Daoy (cell line): ENCODE data around the gene SERPINB13. TPM values are rescaled to one million over a fixed set of nuclear protein-coding genes. Genes with fewer than 3 reads are reported as not detected.
"Not testable (repeated sequence)": the region's sequence is repeated elsewhere in the genome, so short reads cannot be mapped to it uniquely, and the experiment has no call there.

Experiments
- DNase-seq: peaks from one replicate; pipeline ENCODE4 v3.0.0-alpha.2; 2015; ENCODE audit warnings: low read depth
- total RNA-seq: library from RNA; depleted of rRNA; stranded (reverse); fragments of >200 nt; shearing (Covaris generic); gene quantifications from 2 replicates; pipeline ENCODE4 v1.2.3, GENCODE V29; 2014

The SERPINB13 gene
- total RNA-seq, 1 experiment from 2014 or later: not detected

- no peak for DNase-seq
Observed at GRCh38 chr18:63590373-63590772, 3.2 kb downstream of the SERPINB13 start.

DNA sequence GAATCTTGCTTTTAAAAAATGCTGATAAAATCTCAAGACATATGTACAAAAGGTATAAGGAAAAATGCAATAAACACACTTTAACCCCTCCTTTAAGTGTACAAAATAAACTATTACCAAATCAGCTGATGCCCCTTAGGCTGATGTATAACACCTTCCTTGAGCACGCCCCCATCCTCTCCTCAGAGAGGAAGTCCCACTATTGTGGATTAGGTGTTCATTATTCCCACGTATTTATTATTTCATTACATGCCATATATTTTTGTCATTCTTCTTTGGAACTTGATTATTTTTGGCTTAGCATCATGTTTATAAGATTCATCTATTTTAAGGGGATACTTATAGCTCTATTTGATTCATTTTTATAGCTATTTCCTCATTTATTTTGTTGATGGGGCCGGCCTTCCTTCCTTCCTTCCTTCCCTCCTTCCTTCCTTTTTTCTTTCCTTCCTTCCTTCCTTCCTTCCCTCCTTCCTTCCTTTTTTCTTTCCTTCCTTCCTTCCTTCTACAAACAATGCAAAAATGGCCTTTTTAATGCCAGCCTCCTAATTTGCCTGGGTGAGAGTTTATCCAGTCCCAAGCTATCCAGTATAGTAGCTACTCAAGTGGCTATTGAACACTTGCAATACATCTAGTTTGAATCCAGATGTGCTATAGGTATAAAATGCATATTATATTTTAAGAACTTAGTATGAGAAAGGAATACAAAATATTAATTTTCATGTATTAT is 4.0 kb downstream of the SERPINB13 start:
- no peak for DNase-seq

DNA sequence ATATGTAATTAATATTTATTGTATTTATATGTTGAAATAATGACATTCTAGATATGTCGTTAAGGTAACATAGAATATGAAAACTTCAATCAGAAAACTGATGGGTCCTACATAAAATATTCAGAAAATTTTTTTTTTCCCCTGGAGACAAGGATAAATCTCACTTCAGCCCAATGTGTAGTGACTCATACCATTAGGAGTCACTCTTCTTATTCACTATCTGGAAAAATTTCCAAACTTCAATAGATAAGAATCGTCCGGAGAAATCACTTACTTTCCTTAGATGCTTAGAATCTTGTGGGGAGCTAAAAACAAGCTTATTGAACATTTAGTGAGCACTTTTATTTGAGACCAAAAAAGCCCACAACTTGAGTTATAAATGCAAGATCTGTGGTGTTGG is 4.6 kb downstream of the SERPINB13 start:
- no peak for DNase-seq

- no peak for DNase-seq
Observed at GRCh38 chr18:63592471-63592870, 5.3 kb downstream of the SERPINB13 start.

GRCh38 chr18:63596964-63597363 is 9.8 kb downstream of the SERPINB13 start:
- DNase-seq: no peak

GRCh38 chr18:63603355-63603754 is 16.2 kb downstream of the SERPINB13 start:
- no peak for DNase-seq

DNA sequence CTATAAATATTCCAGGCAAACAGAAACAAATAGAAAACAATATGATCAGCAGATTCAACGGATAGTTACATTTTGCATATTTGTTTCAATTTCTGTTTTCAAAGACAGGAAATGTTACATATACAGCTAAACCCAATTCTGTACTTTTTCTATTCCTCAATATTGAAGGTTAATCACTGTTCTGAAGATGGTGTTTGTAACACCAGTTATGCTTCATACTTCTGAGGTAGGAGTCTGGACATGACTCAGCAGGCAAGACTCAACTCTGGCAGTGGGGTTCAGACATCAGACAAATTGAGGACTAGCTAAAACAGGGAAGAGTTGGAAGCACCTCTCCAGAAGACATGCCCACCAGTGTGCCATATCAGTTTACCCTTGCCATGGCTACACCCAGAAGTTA is 16.6 kb downstream of the SERPINB13 start:
- no peak for DNase-seq

DNA sequence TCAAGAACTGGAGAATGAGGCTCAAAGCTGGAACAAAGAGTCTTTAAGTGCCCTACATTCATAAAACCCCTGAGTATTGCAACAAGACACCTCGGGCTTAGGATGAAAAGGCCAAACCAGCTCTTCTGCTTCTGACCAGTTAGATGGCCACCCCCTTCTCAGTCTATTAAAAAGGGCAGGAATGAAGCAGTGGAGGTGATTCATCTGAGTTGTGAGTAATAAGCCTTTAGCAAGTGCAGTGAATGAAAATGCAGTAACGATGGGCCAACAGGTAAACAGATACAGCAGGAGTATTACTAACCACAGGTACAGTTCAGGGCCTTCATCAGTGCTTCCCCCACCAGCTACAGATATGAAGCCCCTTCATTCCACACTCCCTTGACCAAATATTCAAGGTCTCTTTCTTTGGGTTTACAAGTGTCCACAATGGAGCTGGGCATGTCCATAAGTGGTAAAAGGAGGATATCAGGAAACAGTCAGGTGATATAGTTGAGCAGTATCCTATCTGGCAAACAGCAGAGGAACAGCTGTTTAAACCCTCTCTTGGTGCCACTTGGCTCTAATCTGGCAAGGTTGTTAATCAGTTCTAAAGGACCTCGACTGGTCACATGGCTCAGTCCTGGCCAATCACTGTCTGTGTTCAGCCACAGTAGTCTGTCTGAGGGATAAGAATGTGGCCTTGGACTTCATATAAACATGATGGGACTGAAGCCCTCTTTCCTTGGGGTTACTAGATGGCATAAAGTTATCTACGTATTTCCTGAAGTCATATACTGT is 17.8 kb downstream of the SERPINB13 start:
- DNase-seq: no peak

- no peak for DNase-seq
Observed at GRCh38 chr18:63606526-63606925, 19.4 kb downstream of the SERPINB13 start.

DNA sequence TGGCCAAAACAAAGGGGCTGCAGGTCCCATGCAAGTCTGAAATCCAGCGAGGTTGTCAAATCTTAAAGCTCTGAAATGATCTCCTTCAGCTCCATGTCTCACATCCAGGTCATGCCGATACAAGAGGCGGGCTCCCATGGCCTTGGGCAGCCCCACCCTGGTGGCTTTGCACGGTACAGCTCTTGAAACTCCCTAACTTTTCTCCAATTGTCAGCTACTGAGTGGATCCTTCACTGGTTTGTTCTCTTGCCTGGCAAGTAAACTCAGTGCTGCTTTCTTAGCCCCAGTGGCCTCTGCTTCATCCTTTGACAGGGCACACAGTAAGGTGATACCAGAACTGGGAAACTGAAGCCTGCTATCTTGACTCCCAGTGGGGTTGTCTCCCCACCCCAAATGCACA is 26.3 kb downstream of the SERPINB13 start:
- no peak for DNase-seq

GRCh38 chr18:63617049-63617914 is 30.1 kb downstream of the SERPINB13 start:
- no peak for DNase-seq

DNA sequence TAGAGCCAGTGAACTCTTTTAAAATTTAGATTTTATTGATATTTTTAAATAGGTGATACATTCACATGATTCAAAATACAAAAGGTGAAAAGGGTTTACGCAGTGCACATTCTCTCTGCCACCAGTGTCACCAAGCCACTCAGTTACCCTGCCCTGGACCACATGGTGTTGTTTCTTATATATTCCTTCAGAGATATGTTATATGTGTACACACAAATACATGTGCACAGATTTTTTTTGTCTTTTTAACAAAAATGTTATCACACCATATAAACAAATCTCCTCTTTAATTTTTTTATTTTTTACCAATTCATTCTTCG is 30.7 kb downstream of the SERPINB13 start:
- no peak for DNase-seq

GRCh38 chr18:63619661-63620060 is 32.5 kb downstream of the SERPINB13 start:
- no peak for DNase-seq

DNA sequence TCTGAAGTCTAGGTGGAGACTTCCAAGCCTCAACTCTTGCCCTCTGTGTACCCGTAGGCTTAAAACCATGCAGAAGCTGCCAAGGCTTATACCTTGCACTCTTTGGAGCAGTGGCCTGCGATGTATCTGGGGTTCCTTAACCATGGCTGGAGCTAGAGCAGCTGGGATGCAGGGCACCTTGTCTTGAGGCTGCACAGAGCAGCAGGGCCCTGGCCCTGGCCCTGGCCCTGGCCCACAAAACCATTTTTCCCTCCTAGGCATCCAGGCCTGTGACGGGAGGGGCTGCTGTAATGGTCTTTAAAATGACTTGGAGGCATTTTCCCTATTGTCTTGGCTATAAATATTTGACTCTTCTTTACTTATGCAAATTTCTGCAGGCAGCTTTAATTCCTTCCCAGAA is 37.7 kb downstream of the SERPINB13 start:
- DNase-seq: no peak

DNA sequence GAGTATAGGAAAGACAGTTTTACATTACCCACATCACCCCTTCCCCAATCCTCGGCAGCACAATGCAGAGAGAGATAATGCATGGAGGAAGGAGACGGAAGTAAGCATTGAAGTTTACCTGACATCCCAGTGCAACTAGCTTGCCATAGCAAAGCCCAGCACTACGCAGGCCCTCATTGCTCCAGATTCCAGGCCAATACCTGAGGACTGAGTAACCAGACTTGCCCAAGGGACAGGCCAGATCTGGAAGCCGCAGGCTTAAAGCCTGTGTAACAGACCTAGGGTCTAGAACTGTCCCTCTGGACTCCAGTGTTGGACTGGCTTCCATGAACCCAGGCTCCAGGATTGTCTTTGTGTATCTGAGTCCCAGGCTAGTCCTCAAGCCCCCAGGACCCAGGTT is 39.3 kb downstream of the SERPINB13 start:
- DNase-seq: no peak

DNA sequence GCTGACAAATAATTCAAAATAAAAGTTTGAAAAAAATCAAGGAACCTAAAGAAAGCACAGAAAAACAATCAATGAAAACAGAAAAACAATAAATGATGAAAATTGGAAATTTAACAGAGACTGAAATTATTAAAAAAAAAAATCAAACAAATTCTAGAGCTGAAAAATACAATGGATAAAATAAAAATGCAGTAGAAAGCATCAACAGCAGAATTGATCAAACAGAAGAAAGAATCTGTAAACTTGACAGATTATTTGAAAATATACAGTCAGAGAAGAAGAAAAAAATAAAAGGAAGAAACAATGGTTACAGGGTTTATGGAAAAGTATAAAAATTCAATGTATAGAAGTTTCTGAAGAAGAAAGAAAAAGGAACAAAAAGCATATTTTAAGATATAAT is 40.7 kb downstream of the SERPINB13 start:
- no peak for DNase-seq

- no peak for DNase-seq
Observed at GRCh38 chr18:63637703-63638102, 50.6 kb downstream of the SERPINB13 start.

DNA sequence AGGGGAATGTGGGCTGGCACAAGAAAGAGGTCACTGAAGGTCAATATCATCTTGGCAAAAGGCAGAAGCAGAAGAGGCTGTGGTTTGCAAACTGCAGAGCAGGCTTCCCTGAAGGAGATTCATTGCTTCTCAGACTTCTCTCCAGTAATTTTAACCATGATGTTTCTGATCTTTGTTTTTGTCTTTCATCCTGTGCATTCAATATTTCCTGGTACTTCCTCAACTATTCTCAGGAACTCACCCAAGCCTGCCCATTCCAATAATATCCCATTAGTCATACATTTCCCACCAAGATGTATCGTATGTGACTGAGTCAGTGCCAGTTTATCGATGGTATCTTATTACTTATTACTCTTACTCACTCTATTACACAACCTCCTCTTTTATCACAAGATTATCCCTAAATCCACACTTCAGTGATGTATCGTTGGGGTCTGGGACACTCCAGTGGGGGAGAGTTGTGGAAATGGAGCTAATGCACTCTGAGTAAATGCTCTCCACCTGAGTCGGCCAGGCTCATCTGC is 54.1 kb downstream of the SERPINB13 start:
- not testable (repeated sequence) for DNase-seq

DNA sequence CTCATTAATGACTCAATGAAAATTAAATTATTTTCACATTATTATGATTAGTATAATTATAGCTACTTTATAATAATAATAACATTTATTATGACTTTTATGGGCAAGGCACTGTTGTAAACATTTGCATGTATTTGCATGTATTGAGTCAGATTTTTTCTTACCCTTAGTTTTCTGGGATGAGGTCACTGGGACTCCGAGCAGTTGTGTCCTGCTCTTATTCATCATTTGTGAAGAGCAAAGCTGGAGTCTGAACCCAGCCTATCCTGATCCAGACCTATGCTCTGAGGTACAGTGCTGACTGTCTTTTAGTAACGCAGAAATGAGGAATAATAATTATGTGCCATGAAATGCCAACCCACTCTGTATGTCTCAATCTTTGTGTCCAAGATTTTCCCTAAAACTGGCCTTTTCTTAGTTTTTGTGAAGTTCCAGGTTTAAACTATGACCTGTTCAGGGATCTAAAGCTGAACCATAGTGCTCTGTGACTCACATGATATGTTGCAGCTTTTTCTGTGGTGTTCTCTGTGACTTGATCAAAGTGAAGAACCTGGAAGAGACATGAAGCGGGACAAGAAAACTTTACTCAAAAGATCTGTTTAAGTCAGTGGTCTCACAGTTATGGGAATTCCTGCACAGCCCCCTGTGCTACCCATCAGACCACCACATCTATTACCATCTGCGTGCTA is 55.7 kb downstream of the SERPINB13 start:
- DNase-seq: not testable (repeated sequence)

- not testable (repeated sequence) for DNase-seq
Observed at GRCh38 chr18:63644142-63644541, 57.0 kb downstream of the SERPINB13 start, which contains the start of gene SERPINB4. Gene SERPINB4, minus strand, starts transcription at chr18:63644256. Its CDS starts 679 bp downstream, at chr18:63643577.

- DNase-seq: not testable (repeated sequence)
Observed at GRCh38 chr18:63644694-63645093, 57.6 kb downstream of the SERPINB13 start.
